ENCODE data around the gene HIP1.
"Not testable (repeated sequence)": the region's sequence is repeated elsewhere in the genome, so short reads cannot be mapped to it uniquely, and the experiment has no call there.

HIP1 gene

DNA sequence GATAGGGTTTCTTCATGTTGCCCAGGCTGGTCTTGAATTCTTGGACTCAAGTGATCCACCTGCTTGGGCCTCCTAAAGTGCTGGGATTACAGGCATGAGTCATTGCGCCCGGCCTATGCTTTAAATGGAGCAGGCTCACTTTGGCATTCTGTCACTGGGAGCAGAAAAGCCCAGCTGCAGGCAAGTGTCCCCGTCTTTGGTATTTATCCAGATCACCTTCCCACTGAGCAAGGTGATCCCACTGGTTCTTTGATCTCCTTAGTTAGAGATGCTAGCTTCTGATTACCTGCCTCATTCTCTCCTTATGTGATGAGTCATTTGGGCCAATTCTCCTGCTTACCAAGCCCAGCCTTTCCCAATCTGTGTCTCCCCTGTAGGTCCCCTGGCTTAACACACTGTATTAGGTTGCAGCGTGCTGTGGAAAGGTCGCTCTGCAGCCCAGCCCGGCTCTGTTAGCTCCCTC, 207.4 kb downstream of the HIP1 start:
- no peak overlapping the region for H2AK5ac ChIP-seq (ENCODE audit: low read length)
- H4K8ac ChIP-seq (ENCODE audit: low read depth, low read length), result no peak overlapping the region
- no peak overlapping the region for H4K12ac ChIP-seq (ENCODE audit: low read depth, low read length)
- no peak overlapping the region for H3K4me3 ChIP-seq (ENCODE audit: low read depth, low read length)
- no peak overlapping the region for H3K23ac ChIP-seq (ENCODE audit: low read length)
- DNase-seq, result peak; percentile 53 to 65
- no peak overlapping the region for H2BK5ac ChIP-seq (ENCODE audit: low read depth, low read length, poor library complexity)
- peaks cover 3 to 13% of the 10 kb centered on the region in 2 experiments for H3K4me1 ChIP-seq (ENCODE audit: control insufficient read depth in 1 of 2, insufficient read depth in 2 of 2, low read length in 2 of 2)
- H3K79me2 ChIP-seq (ENCODE audit: control insufficient read depth, insufficient read depth, low read length, poor library complexity), result peaks cover 10% of the 10 kb centered on the region
- no peak overlapping the region for H3K4ac ChIP-seq (ENCODE audit: low read depth, low read length)
- H3K4me2 ChIP-seq (ENCODE audit: low read length), result no peak overlapping the region
- no peak overlapping the region for H4K91ac ChIP-seq (ENCODE audit: low read depth, low read length)
- no peak overlapping the region for H2BK120ac ChIP-seq (ENCODE audit: insufficient read depth, low read length, poor library complexity)
- no peak overlapping the region for H3K14ac ChIP-seq (ENCODE audit: low read length)
- no peak overlapping the region for H2BK12ac ChIP-seq (ENCODE audit: low read length)
- no peaks in the 10 kb centered on the region for H3K9me3 ChIP-seq (ENCODE audit: insufficient read depth, low read depth, low read length)
- H2AFZ ChIP-seq (ENCODE audit: insufficient read depth, low read length, poor library complexity), result no peak overlapping the region
- H3K36me3 ChIP-seq (ENCODE audit: control insufficient read depth in 1 of 2, insufficient read depth in 2 of 2, low read length in 2 of 2), result peaks cover 2 to 4% of the 10 kb centered on the region in 2 experiments
- H3K27ac ChIP-seq (ENCODE audit: low read depth, low read length), result no peak overlapping the region
- H3K79me1 ChIP-seq (ENCODE audit: low read length), result peaks cover 7% of the 10 kb centered on the region
- H3K18ac ChIP-seq (ENCODE audit: low read length), result no peak overlapping the region
- no peaks in the 10 kb centered on the region for H3K27me3 ChIP-seq (ENCODE audit: insufficient read depth, low read length)
- no CpG with 5 or more reads among the region's 6 CpGs for WGBS (ENCODE audit: extremely low coverage, insufficient coverage, insufficient read length)
- no peak overlapping the region for H3K9ac ChIP-seq (ENCODE audit: low read length)

DNA sequence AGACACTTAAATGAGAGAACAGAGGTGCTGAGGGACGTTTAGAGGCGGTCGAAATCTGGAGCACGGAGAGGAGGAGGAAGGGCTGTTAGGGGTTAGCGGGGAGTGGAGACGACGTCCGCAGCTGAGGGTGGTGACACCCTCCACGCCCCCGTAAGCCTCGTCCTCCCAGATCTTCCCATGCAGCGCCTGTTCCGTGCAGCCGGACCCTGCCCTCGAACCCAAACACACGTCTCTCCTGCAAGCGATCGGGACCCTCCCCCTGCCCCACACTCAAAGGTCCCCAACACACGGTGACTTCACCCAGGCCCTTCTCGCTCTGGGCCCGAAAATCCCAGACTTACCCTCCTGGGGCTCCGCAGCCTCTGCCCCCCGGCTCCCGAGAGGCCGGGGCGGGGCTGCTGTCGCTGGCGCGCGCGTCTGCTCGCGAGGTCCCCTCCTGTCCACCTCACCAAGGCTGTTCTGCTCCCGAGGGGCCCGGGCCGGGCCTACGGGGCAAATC, 211.5 kb downstream of the HIP1 start:
- peak overlapping the region; percentile 89 for H3K18ac ChIP-seq (ENCODE audit: low read length)
- peaks cover 3 to 13% of the 10 kb centered on the region in 2 experiments for H3K4me1 ChIP-seq (ENCODE audit: control insufficient read depth in 1 of 2, insufficient read depth in 2 of 2, low read length in 2 of 2)
- peak overlapping the region; percentile 74 for H4K12ac ChIP-seq (ENCODE audit: low read depth, low read length)
- H3K9ac ChIP-seq (ENCODE audit: low read length), result peak overlapping the region; percentile 94
- DNase-seq; H3K27me3 ChIP-seq (ENCODE audit: insufficient read depth, low read length); H2BK12ac ChIP-seq (ENCODE audit: low read length); H3K79me1 ChIP-seq (ENCODE audit: low read length); H3K23ac ChIP-seq (ENCODE audit: low read length); H3K9me3 ChIP-seq (ENCODE audit: insufficient read depth, low read depth, low read length): not testable (repeated sequence)
- peak overlapping the region; percentile 92 for H3K14ac ChIP-seq (ENCODE audit: low read length)
- peak overlapping the region; percentile 67 for H3K4me2 ChIP-seq (ENCODE audit: low read length)
- peak overlapping the region; percentile 90 for H2AFZ ChIP-seq (ENCODE audit: insufficient read depth, low read length, poor library complexity)
- peaks cover 10% of the 10 kb centered on the region for H3K79me2 ChIP-seq (ENCODE audit: control insufficient read depth, insufficient read depth, low read length, poor library complexity)
- peak overlapping the region; percentile 78 for H3K27ac ChIP-seq (ENCODE audit: low read depth, low read length)
- peaks cover 14 to 18% of the 10 kb centered on the region in 2 experiments for H3K36me3 ChIP-seq (ENCODE audit: control insufficient read depth in 1 of 2, insufficient read depth in 2 of 2, low read length in 2 of 2)
- H4K8ac ChIP-seq (ENCODE audit: low read depth, low read length), result peak overlapping the region; percentile 96
- H3K4me3 ChIP-seq (ENCODE audit: low read depth, low read length), result peak overlapping the region; percentile 97
- H4K91ac ChIP-seq (ENCODE audit: low read depth, low read length), result peak overlapping the region; percentile 87
- peak overlapping the region; percentile 76 for H2AK5ac ChIP-seq (ENCODE audit: low read length)
- H2BK120ac ChIP-seq (ENCODE audit: insufficient read depth, low read length, poor library complexity), result peak overlapping the region; percentile 65
- peak overlapping the region; percentile 49 for H2BK5ac ChIP-seq (ENCODE audit: low read depth, low read length, poor library complexity)
- no CpG with 5 or more reads among the region's 37 CpGs for WGBS (ENCODE audit: extremely low coverage, insufficient coverage, insufficient read length)
- H3K4ac ChIP-seq (ENCODE audit: low read depth, low read length), result peak overlapping the region; percentile 90

DNA sequence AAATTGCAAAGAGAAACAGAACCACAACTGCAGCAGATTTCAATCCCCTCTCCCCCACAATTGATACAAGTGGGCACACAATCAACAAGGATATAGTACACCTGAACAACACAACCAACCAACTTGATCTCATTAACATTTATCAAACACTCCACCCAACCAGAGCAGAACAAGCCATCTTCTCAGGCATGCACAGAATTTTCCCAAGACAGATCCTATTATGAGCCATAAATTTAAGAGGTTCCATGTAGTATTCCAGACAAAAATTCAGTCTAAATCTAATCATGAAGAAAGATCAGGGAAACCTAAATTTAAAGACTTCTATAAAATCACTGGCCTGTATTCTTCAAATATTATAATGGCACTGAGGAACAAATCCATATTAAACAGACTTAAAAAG, 217.0 kb downstream of the HIP1 start:
- not testable (repeated sequence) for H3K27me3 ChIP-seq (ENCODE audit: insufficient read depth, low read length); H3K23ac ChIP-seq (ENCODE audit: low read length); H3K4me3 ChIP-seq (ENCODE audit: low read depth, low read length); DNase-seq; H4K91ac ChIP-seq (ENCODE audit: low read depth, low read length); H3K4ac ChIP-seq (ENCODE audit: low read depth, low read length); H2AK5ac ChIP-seq (ENCODE audit: low read length); H3K9ac ChIP-seq (ENCODE audit: low read length); H3K27ac ChIP-seq (ENCODE audit: low read depth, low read length); H2AFZ ChIP-seq (ENCODE audit: insufficient read depth, low read length, poor library complexity); H4K8ac ChIP-seq (ENCODE audit: low read depth, low read length); H3K9me3 ChIP-seq (ENCODE audit: insufficient read depth, low read depth, low read length); H3K18ac ChIP-seq (ENCODE audit: low read length); H3K4me2 ChIP-seq (ENCODE audit: low read length); H2BK12ac ChIP-seq (ENCODE audit: low read length); H2BK120ac ChIP-seq (ENCODE audit: insufficient read depth, low read length, poor library complexity); H3K79me1 ChIP-seq (ENCODE audit: low read length); H3K79me2 ChIP-seq (ENCODE audit: control insufficient read depth, insufficient read depth, low read length, poor library complexity); H3K4me1 ChIP-seq (ENCODE audit: control insufficient read depth in 1 of 2, insufficient read depth in 2 of 2, low read length in 2 of 2); H2BK5ac ChIP-seq (ENCODE audit: low read depth, low read length, poor library complexity); H4K12ac ChIP-seq (ENCODE audit: low read depth, low read length); H3K14ac ChIP-seq (ENCODE audit: low read length)
- H3K36me3 ChIP-seq (ENCODE audit: control insufficient read depth in 1 of 2, insufficient read depth in 2 of 2, low read length in 2 of 2), result peaks cover 17 to 18% of the 10 kb centered on the region in 2 experiments

DNA sequence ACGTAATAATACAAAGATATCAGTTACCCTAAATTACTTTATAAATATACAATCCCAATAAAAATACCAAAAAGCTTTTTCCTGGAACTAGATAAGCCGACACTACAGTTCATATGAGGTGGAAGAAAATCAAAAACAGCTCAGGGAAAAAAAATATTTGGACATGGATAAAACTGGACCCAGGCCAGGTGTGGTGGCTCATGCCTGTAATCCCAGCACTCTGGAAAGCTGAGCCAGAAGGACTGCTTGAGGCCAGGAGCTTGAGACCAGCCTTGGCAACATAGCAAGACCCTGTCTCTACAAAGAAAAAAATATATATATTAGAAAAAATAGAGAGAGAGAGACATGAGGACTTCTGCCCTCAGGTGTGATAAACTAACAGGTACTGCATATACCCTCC, 219.9 kb downstream of the HIP1 start:
- not testable (repeated sequence) for H3K14ac ChIP-seq (ENCODE audit: low read length); H3K4ac ChIP-seq (ENCODE audit: low read depth, low read length); H3K4me2 ChIP-seq (ENCODE audit: low read length); H3K23ac ChIP-seq (ENCODE audit: low read length); DNase-seq; H3K9ac ChIP-seq (ENCODE audit: low read length); H4K91ac ChIP-seq (ENCODE audit: low read depth, low read length); H3K4me1 ChIP-seq (ENCODE audit: control insufficient read depth in 1 of 2, insufficient read depth in 2 of 2, low read length in 2 of 2); H4K8ac ChIP-seq (ENCODE audit: low read depth, low read length); H3K79me2 ChIP-seq (ENCODE audit: control insufficient read depth, insufficient read depth, low read length, poor library complexity); H3K9me3 ChIP-seq (ENCODE audit: insufficient read depth, low read depth, low read length); H2BK12ac ChIP-seq (ENCODE audit: low read length); H2BK5ac ChIP-seq (ENCODE audit: low read depth, low read length, poor library complexity); H3K27me3 ChIP-seq (ENCODE audit: insufficient read depth, low read length); H3K18ac ChIP-seq (ENCODE audit: low read length); H3K27ac ChIP-seq (ENCODE audit: low read depth, low read length); H2BK120ac ChIP-seq (ENCODE audit: insufficient read depth, low read length, poor library complexity); H3K79me1 ChIP-seq (ENCODE audit: low read length); H3K4me3 ChIP-seq (ENCODE audit: low read depth, low read length); H2AK5ac ChIP-seq (ENCODE audit: low read length); H4K12ac ChIP-seq (ENCODE audit: low read depth, low read length); H2AFZ ChIP-seq (ENCODE audit: insufficient read depth, low read length, poor library complexity)
- no CpG with 5 or more reads among the region's 2 CpGs for WGBS (ENCODE audit: extremely low coverage, insufficient coverage, insufficient read length)
- H3K36me3 ChIP-seq (ENCODE audit: control insufficient read depth in 1 of 2, insufficient read depth in 2 of 2, low read length in 2 of 2), result peaks cover 8 to 11% of the 10 kb centered on the region in 2 experiments

All from trophoblast cell (in vitro differentiated cells and primary cell).